Right atrium auricular region (tissue), 2 donors: ENCODE results near the gene CD276. TPM values are rescaled to one million over a fixed set of nuclear protein-coding genes. Genes with fewer than 3 reads are reported as not detected.

Experiments
- DNase-seq: peaks from one replicate; pipeline ENCODE4 v3.0.0-alpha.2; 2019; ENCODE audit warnings: low spot score
- H3K27ac ChIP-seq, 2 donors: fragments of 200-600 bp; sonication (generic); 1 replicate in 1 of 2; 2 replicates in 1 of 2; pipeline ENCODE4 v1.5.1; 2016 to 2019
- H3K27me3 ChIP-seq, 2 donors: fragments of 200-600 bp; sonication (generic); one replicate each; pipeline versions ENCODE4 v1.5.1 to v1.6.0; 2017 to 2019
- H3K36me3 ChIP-seq: fragments of 200-600 bp; sonication (generic); one replicate; pipeline ENCODE4 v1.5.1; 2016
- H3K4me1 ChIP-seq, 2 donors: fragments of 200-600 bp; sonication (generic); one replicate each; pipeline versions ENCODE4 v1.5.1 to v1.6.0; 2017 to 2019
- H3K4me3 ChIP-seq, 2 donors: fragments of 200-600 bp; sonication (generic); 1 replicate in 1 of 2; 2 replicates in 1 of 2; pipeline ENCODE4 v1.5.1; 2017 to 2019; ENCODE audit warnings: mild to moderate bottlenecking in 1 of 2, moderate library complexity in 1 of 2
- H3K9me3 ChIP-seq, 2 donors: fragments of 200-600 bp; sonication (generic); one replicate each; pipeline ENCODE4 v1.5.1; 2019
- CTCF ChIP-seq, 2 donors: fragments of 200-600 bp; sonication (generic); IDR thresholded peaks; one replicate each; pipeline ENCODE4 v1.5.1; 2019; ENCODE audit warnings: antibody characterized with exemption in 2 of 2
- total RNA-seq, 2 donors: library from RNA; depleted of rRNA; stranded (reverse); fragments of >200 nt; gene quantifications; one replicate each; pipeline ENCODE4 v1.1.0, GENCODE V29; 2016

CD276 gene
- total RNA-seq, 2 donors from 2014 or later, result 31.2 to 60.4 TPM

GRCh38 chr15:73695773-73696640, 11.8 kb downstream of the CD276 start:
- Histone ChIP-seq H3K4me1 (peaks cover 0 to 67% of the 10 kb centered on the region in 2 donors), H3K36me3 (no peaks in the 10 kb centered on the region), H3K27me3 (no peaks in the 10 kb centered on the region), H3K9me3 (no peaks in the 10 kb centered on the region), H3K4me3 (no peak overlapping the region), H3K27ac (no peak overlapping the region)
- TF ChIP-seq CTCF (IDR thresholded peaks at IDR 0.05), result no peak
- no peak for DNase-seq

- H3K27me3 ChIP-seq, result no peaks in the 10 kb centered on the region
- peaks cover 0 to 60% of the 10 kb centered on the region in 2 donors for H3K4me1 ChIP-seq
- TF ChIP-seq CTCF (IDR thresholded peaks at IDR 0.05), result no peak
- no peak for DNase-seq
- no peaks in the 10 kb centered on the region for H3K36me3 ChIP-seq
- H3K27ac ChIP-seq, result peak overlapping the region in 1 of 2 donors; percentile 35
- no peak overlapping the region for H3K4me3 ChIP-seq
- no peaks in the 10 kb centered on the region for H3K9me3 ChIP-seq
These were observed 12.4 kb downstream of the CD276 start for GRCh38 chr15:73696641-73697001.

- Histone ChIP-seq H3K4me3 (no peak overlapping the region), H3K4me1 (peaks cover 0 to 56% of the 10 kb centered on the region in 2 donors), H3K9me3 (no peaks in the 10 kb centered on the region), H3K36me3 (no peaks in the 10 kb centered on the region), H3K27me3 (no peaks in the 10 kb centered on the region), H3K27ac (peak overlapping the region in 1 of 2 donors; percentile 35)
- peak; percentile 89 for DNase-seq
- TF ChIP-seq CTCF (IDR thresholded peaks at IDR 0.05), result no peak
These were observed 12.9 kb downstream of the CD276 start for GRCh38 chr15:73697033-73697467.

- DNase-seq, result no peak
These were observed 15.3 kb downstream of the CD276 start for GRCh38 chr15:73699249-73700040.

More at GRCh38 chr15:73699249-73700040, 15.3 kb downstream of the CD276 start:
- H3K36me3 ChIP-seq, result peaks cover 6% of the 10 kb centered on the region
- no peak overlapping the region for H3K27ac ChIP-seq
- no peak for TF ChIP-seq CTCF (IDR thresholded peaks at IDR 0.05)
- no peaks in the 10 kb centered on the region for H3K27me3 ChIP-seq
- H3K4me1 ChIP-seq, result peaks cover 0 to 44% of the 10 kb centered on the region in 2 donors
- no peaks in the 10 kb centered on the region for H3K9me3 ChIP-seq
- no peak overlapping the region for H3K4me3 ChIP-seq
